IMR-90 (cell line): ENCODE results near the gene CCDC90B.

Experiments used
- MAFK ChIP-seq: IDR thresholded peaks from 2 replicates; pipeline ENCODE4 v1.6.1; 2012; ENCODE audit warnings: low read depth, low read length, improper control_type of control experiment
- NFE2L2 ChIP-seq: fragments of 150-350 bp; IDR thresholded peaks from 2 replicates; pipeline ENCODE4 v1.6.1; 2016; ENCODE audit warnings: low read depth, mild to moderate bottlenecking, low read length

DNA sequence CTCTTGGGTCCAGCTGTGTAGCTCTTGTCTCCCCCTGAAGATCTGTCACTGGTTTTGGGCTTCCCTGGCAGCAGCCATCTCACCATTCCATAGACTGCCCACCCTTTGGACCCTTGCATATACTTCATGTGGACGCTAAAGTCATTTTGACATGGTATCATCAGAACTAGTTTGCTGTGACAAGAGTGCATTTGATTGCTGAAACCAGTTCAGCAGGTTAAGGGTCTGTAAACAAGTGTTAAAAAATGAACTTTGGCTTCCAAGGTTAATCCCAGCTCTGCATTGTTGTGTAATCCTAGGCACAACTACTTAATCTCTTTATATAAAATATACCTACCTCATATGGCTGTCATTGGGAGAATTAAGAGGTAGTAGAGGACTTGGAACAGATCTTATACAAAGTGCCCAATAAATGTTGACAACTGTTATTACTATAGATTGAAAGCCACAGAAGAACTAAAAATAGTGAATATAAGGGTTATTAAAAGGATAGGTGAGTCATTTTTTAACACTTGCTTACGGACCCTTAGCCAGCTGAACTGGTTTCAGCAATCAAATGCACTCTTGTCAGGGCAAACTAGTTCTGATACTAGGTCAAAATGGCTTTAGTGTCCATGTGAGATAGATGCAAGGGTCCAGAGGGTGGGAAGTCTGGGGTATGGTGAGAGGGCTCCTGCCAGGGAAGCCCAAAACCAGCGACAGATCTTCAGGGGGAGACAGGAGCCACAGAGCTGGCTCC lies 29.4 kb downstream of the CCDC90B start:
- TF ChIP-seq NFE2L2 (no peak), MAFK (no peak)
